ENCODE results near the gene CBX4. TPM values are rescaled to one million over a fixed set of nuclear protein-coding genes. Genes with fewer than 3 reads are reported as not detected.

The CBX4 gene
- total and polyA plus RNA-seq, 2 of the 13 experiments (the other 11 are each of a cell fraction or from before 2014, with no cell fraction given): 25.8 to 50.8 TPM

DNA sequence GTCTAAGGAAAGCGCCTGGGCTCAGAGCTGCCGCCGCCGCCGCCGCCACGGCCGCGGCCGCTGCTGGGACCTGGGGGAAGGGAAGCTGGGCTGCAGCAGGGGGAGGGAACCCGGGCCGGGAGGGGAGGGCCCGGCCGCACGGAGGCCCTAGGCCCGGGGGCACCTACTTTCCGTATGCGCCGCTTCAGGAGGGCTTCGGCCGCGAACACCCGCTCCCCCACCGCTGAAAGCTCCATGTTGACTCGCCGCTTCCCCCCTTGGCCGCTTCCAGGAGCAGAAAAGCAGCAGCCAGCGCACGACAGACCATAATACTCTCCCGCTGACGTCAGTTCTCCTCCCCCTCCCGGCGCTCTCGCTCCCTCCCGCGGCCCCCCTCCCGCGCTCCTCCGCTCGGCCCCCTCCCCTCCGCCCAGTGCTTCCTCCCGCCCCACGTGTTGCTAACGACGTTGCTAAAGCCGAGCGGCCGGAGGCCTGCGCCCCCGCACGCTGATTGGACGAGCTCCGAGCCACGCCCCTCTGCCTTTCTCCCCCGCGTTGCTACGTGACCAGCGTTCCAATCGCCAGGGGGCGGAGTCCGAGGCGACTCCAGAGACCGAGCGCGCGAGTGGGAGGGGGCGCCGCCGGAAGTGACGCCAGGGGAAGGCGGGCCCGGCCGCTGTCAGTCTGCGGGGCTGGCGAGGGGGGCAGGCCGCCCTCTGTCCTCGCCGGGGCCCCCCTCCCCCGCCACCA is 42.3 kb downstream of the CBX4 start, which contains the start of gene CBX8 (continued):
- TF ChIP-seq, protein P1, sequence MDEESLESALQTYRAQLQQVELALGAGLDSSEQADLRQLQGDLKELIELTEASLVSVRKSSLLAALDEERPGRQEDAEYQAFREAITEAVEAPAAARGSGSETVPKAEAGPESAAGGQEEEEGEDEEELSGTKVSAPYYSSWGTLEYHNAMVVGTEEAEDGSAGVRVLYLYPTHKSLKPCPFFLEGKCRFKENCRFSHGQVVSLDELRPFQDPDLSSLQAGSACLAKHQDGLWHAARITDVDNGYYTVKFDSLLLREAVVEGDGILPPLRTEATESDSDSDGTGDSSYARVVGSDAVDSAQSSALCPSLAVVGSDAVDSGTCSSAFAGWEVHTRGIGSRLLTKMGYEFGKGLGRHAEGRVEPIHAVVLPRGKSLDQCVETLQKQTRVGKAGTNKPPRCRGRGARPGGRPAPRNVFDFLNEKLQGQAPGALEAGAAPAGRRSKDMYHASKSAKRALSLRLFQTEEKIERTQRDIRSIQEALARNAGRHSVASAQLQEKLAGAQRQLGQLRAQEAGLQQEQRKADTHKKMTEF (CRISPR knock-in tag; IDR thresholded peaks at IDR 0.05): peak; percentile 91
- TF ChIP-seq BATF2 (CRISPR knock-in tag; IDR thresholded peaks at IDR 0.05) (no peak), HNRNPH1 (optimal IDR thresholded peaks at IDR 0.05; ENCODE audit: low read depth, low read length) (no peak), ATF3 (CRISPR knock-in tag; IDR thresholded peaks at IDR 0.05) (peak; percentile 64), ZNF878 (CRISPR knock-in tag; IDR thresholded peaks at IDR 0.05) (0 out of 2 replicates have a peak, but pooled peaks have one; percentile 29), ZNF160 (CRISPR knock-in tag; IDR thresholded peaks at IDR 0.05) (peak; percentile 66), U2AF2 (IDR thresholded peaks at IDR 0.05; ENCODE audit: low read depth, low read length) (no peak), ZNF431 (CRISPR knock-in tag; IDR thresholded peaks at IDR 0.05; ENCODE audit: borderline replicate concordance, low read depth) (no peak), NFE2L2 (IDR thresholded peaks at IDR 0.05; ENCODE audit: low read length) (no peak), ZNF124 (CRISPR knock-in tag; IDR thresholded peaks at IDR 0.05) (no peak), MNT (IDR thresholded peaks at IDR 0.05) (peak; percentile 87), ONECUT2 (CRISPR knock-in tag; IDR thresholded peaks at IDR 0.05) (no peak), ZNF609 (CRISPR knock-in tag; IDR thresholded peaks at IDR 0.05; ENCODE audit: borderline replicate concordance) (no peak), BRD4 (CRISPR knock-in tag; IDR thresholded peaks at IDR 0.05) (no peak)
- TF ChIP-seq, protein P2, sequence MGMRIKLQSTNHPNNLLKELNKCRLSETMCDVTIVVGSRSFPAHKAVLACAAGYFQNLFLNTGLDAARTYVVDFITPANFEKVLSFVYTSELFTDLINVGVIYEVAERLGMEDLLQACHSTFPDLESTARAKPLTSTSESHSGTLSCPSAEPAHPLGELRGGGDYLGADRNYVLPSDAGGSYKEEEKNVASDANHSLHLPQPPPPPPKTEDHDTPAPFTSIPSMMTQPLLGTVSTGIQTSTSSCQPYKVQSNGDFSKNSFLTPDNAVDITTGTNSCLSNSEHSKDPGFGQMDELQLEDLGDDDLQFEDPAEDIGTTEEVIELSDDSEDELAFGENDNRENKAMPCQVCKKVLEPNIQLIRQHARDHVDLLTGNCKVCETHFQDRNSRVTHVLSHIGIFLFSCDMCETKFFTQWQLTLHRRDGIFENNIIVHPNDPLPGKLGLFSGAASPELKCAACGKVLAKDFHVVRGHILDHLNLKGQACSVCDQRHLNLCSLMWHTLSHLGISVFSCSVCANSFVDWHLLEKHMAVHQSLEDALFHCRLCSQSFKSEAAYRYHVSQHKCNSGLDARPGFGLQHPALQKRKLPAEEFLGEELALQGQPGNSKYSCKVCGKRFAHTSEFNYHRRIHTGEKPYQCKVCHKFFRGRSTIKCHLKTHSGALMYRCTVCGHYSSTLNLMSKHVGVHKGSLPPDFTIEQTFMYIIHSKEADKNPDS (CRISPR knock-in tag; IDR thresholded peaks at IDR 0.05): no peak
- TF ChIP-seq, protein P3, sequence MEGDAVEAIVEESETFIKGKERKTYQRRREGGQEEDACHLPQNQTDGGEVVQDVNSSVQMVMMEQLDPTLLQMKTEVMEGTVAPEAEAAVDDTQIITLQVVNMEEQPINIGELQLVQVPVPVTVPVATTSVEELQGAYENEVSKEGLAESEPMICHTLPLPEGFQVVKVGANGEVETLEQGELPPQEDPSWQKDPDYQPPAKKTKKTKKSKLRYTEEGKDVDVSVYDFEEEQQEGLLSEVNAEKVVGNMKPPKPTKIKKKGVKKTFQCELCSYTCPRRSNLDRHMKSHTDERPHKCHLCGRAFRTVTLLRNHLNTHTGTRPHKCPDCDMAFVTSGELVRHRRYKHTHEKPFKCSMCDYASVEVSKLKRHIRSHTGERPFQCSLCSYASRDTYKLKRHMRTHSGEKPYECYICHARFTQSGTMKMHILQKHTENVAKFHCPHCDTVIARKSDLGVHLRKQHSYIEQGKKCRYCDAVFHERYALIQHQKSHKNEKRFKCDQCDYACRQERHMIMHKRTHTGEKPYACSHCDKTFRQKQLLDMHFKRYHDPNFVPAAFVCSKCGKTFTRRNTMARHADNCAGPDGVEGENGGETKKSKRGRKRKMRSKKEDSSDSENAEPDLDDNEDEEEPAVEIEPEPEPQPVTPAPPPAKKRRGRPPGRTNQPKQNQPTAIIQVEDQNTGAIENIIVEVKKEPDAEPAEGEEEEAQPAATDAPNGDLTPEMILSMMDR (CRISPR knock-in tag; IDR thresholded peaks at IDR 0.05): peak; percentile 72
